ENCODE measurements around the gene SASH1.
A peak's percentile ranks its signal among the peaks of the same experiment; 100 is the strongest.

SASH1 gene

DNA sequence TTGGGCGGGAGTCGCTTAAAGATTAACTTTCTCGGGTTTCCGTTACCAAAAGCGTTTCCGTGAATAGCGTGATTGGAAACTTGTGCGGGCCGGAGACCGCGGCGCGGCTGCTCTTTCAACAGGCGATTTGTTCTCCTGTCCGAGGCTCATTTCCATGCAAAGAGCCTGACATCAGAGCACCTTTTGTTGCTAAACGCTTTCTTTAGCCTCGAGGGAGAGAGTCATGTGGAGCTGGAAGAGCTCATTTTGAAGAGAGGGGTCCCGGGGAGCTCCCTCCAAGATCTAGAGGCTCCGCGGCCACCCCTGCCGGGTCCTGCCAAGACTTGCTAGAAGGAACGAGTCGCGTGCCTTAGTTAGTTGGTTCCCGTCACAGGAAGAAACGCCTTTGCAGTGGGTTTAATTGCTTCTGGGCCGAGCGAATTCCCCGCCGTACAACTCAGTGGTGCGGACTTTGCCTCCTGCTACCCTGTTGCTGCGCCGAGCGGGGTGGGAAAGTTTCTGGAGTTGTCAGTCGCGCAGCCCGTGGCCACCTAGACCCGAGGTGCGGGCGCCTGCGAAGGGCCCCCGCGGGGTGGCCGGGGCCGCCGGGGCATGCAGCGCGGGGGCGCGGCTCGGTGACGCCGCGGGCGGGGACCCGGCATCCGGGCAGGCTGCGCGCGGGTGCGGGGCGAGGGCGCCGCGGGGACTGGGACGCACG is at the start of gene SASH1:
SASH1 (plus strand) TSS at position 489 of the 697 bp plus-strand sequence. CDS start 230 bp downstream, outside the sequence.
- H3K4me3 ChIP-seq (ENCODE audit: control insufficient read depth, low read depth, low read length): peak within 1 kb of the TSS; percentile 67
- DNase-seq (ENCODE audit: low read depth): peak; percentile 81
- TF ChIP-seq, protein P1, sequence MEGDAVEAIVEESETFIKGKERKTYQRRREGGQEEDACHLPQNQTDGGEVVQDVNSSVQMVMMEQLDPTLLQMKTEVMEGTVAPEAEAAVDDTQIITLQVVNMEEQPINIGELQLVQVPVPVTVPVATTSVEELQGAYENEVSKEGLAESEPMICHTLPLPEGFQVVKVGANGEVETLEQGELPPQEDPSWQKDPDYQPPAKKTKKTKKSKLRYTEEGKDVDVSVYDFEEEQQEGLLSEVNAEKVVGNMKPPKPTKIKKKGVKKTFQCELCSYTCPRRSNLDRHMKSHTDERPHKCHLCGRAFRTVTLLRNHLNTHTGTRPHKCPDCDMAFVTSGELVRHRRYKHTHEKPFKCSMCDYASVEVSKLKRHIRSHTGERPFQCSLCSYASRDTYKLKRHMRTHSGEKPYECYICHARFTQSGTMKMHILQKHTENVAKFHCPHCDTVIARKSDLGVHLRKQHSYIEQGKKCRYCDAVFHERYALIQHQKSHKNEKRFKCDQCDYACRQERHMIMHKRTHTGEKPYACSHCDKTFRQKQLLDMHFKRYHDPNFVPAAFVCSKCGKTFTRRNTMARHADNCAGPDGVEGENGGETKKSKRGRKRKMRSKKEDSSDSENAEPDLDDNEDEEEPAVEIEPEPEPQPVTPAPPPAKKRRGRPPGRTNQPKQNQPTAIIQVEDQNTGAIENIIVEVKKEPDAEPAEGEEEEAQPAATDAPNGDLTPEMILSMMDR (conservative IDR thresholded peaks at IDR 0.05; ENCODE audit: control insufficient read depth, insufficient read depth, low read depth, low read length): no peak

DNA sequence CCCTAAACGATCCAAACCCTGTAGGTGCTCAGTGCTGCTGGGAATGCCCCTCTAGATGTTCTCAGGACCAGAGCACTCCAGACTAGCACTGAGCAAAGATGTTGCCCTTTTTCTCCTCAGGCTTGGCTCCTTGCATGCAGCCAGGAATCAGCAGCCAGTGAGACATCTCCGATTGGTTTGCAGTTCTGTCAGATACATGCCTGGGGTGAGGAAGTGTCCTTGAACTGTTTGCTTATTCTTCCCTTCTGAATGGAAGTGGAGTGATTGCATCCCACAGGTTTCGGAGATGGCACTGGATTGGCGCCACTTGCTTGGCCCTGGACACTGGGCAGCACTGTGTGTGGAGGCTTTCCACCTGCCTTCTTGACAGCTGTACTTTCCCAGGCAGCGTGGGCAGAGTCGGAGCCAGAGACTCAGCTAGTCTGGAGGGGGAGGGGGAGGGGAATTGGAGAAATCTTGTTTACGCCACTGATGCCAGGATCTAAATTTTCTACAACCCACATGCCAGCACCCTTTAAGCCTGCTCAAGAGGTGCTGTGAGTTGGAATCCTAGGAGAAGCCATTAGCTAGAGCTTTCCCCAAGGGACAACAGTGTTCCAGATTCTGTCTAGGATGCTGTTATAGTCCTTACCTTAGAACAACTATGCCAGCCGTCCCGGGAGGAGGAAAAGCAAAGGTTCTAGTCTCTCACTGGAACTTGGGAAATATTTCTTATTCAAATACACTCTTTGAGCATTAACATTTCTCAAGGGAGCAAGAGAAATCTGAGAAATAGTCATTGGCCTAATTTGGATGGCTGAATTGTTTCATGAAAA is 49.2 kb upstream of the SASH1 start:
- TF ChIP-seq, protein P1 (conservative IDR thresholded peaks at IDR 0.05; ENCODE audit: control insufficient read depth, insufficient read depth, low read depth, low read length): no peak
- H3K4me3 ChIP-seq (ENCODE audit: control insufficient read depth, low read depth, low read length): no peak overlapping the region
- DNase-seq (ENCODE audit: low read depth): no peak

DNA sequence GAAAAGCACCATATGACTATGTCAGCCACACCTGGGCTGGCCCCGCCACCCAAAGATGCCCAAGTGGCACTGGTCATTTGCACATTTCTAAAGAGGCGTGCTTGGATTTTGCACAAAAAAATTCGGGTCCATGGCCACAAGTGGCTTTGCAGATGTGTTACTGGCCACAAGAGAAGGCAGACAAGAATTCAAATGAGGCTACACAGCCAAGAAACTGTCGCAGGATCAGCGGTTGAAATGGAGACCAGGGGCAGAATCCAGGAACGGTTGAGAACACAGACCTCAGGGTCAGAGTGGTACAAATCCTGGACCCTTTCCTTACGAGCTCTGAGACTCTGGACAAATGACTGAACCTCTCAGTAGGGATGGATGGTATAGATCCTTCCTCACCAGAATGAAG is 48.6 kb upstream of the SASH1 start:
- no peak overlapping the region for H3K4me3 ChIP-seq (ENCODE audit: control insufficient read depth, low read depth, low read length)

DNA sequence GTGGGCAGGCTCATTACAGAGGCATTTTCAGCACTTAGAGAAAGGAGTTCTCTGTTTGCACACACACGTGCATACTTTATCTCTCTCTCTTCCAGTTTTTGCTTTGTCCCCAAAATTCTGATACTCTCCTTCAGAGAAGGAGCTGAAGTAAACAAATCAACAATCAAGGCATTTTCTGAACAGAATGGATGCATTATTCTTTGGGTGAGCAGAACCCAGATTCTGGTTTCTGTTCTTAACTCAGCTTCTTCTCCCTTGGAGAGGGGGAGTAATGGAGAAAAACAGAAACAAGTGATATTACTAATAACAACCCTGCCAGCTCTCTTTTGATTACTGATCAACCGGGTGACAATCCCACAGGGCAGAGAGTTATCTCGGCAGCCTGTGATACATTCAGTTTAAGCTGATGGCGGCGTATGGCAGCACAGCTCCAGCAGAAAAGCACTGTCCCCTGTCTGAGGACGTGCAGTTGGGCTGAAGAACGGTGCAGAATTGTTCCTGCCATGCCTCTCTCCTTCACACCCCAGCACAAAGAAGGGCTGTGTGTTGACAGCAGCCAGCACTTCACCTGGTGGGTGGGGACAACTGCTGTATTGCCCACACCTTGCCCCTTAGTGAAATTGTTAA is 47.3 kb upstream of the SASH1 start:
- TF ChIP-seq, protein P1 (conservative IDR thresholded peaks at IDR 0.05; ENCODE audit: control insufficient read depth, insufficient read depth, low read depth, low read length): no peak
- no peak overlapping the region for H3K4me3 ChIP-seq (ENCODE audit: control insufficient read depth, low read depth, low read length)
- DNase-seq (ENCODE audit: low read depth): no peak

More for the DNA sequence above, 48.6 kb upstream of the SASH1 start:
- DNase-seq (ENCODE audit: low read depth): no peak
- TF ChIP-seq, protein P1 (conservative IDR thresholded peaks at IDR 0.05; ENCODE audit: control insufficient read depth, insufficient read depth, low read depth, low read length): no peak

DNA sequence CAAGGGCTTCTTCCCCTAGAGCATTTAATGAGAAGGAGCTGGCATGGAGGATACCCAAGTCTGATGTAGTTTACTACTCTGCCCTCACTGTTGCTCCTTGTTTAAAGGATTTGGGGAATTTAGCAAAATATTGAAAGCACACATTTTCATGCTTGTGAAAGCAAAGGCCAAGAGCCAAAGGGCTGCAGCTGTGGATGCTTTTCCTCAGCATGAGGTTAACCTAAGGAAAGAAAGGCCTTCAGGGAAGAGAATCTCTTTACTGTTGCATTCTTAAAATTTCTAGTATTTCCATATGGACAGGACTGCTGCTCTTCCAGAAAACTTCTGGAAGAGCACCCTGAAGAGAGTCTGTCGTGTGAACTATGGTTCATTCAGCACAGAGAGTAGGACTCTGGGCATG is 45.9 kb upstream of the SASH1 start:
- no peak overlapping the region for H3K4me3 ChIP-seq (ENCODE audit: control insufficient read depth, low read depth, low read length)
- DNase-seq (ENCODE audit: low read depth): no peak
- TF ChIP-seq, protein P1 (conservative IDR thresholded peaks at IDR 0.05; ENCODE audit: control insufficient read depth, insufficient read depth, low read depth, low read length): no peak

DNA sequence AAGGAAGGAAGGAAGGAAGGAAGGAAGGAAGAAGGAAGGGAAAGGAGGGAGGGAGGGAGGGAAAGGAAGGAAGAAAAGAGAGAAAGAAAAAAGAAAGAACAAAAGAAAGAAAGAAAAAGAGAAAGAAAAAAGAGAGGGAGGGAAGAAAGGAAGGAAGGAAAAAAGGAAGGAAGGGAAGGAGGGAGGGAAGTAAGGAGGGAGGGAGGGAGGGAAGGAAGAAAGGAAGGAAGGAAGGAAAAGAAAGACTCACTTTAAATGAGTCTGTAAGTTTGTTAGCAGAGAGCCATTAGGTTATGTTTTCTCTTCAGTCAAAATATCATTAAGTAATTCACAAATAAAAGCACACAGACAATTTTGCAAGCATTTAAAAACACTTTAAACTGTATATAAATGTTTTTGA is 44.0 kb upstream of the SASH1 start:
- no peak overlapping the region for H3K4me3 ChIP-seq (ENCODE audit: control insufficient read depth, low read depth, low read length)
- TF ChIP-seq, protein P1 (conservative IDR thresholded peaks at IDR 0.05; ENCODE audit: control insufficient read depth, insufficient read depth, low read depth, low read length): no peak
- DNase-seq (ENCODE audit: low read depth): no peak

Data from fibroblast of mammary gland (primary cell).